Natural killer cell (primary cell): Measurements from ENCODE around the gene CERS4. TPM values are rescaled to one million over a fixed set of nuclear protein-coding genes. Genes with fewer than 3 reads are reported as not detected.
"Not testable (repeated sequence)": the region's sequence is repeated elsewhere in the genome, so short reads cannot be mapped to it uniquely, and the experiment has no call there.

ENCODE experiments used
- ATAC-seq, 3 donors: fragments of 150-1000 bp in 2 of 3; fragments of 200-7000 bp in 1 of 3; cut with Tn5 transposase; 1 replicate in 1 of 3; 2 replicates in 2 of 3; pipeline ENCODE4 v1.10.0; 2021; ENCODE audit warnings: mild to moderate bottlenecking in 2 of 3, moderate library complexity in 2 of 3
- DNase-seq, 2 donors: peaks; one replicate each; pipeline versions ENCODE4 v3.0.0 to v3.0.0-alpha.2; 2013 to 2021; ENCODE audit warnings: mixed read lengths in 1 of 2
- H3K27ac ChIP-seq: one replicate; pipeline ENCODE4 v1.5.1; 2013; ENCODE audit warnings: mild to moderate bottlenecking, low read length
- H3K27me3 ChIP-seq: one replicate; pipeline ENCODE4 v1.6.1; 2013; ENCODE audit warnings: low read length; ENCODE audit not compliant: control insufficient read depth, insufficient read depth
- H3K36me3 ChIP-seq: one replicate; pipeline ENCODE4 v1.6.1; 2013; ENCODE audit warnings: low read length; ENCODE audit not compliant: control insufficient read depth, insufficient read depth
- H3K4me1 ChIP-seq: one replicate; pipeline ENCODE4 v1.6.1; 2013; ENCODE audit warnings: low read length; ENCODE audit not compliant: control insufficient read depth, insufficient read depth
- H3K4me3 ChIP-seq: one replicate; pipeline ENCODE4 v1.5.1; 2013; ENCODE audit warnings: low read length
- H3K9me3 ChIP-seq: one replicate; pipeline ENCODE4 v1.6.1; 2013; ENCODE audit warnings: low read length; ENCODE audit not compliant: control insufficient read depth, insufficient read depth
- H3K27ac Mint-ChIP-seq, 2 donors: one replicate each; pipeline ENCODE4 v1.8.0; 2022; ENCODE audit warnings: mild to moderate bottlenecking in 2 of 2, mixed read lengths in 2 of 2, moderate library complexity in 1 of 2
- H3K27me3 Mint-ChIP-seq, 2 donors: one replicate each; pipeline ENCODE4 v1.8.0; 2022; ENCODE audit warnings: low read depth in 2 of 2, mixed read lengths in 2 of 2
- H3K36me3 Mint-ChIP-seq: one replicate; pipeline ENCODE4 v1.8.0; 2022; ENCODE audit warnings: mixed read lengths
- H3K4me1 Mint-ChIP-seq, 2 donors: one replicate each; pipeline ENCODE4 v1.8.0; 2022; ENCODE audit warnings: mixed read lengths in 2 of 2
- H3K4me3 Mint-ChIP-seq: one replicate; pipeline ENCODE4 v1.8.0; 2022; ENCODE audit warnings: mild to moderate bottlenecking, moderate library complexity, mixed read lengths
- H3K9me3 Mint-ChIP-seq, 2 donors: one replicate each; pipeline ENCODE4 v1.8.0; 2022; ENCODE audit warnings: mixed read lengths in 2 of 2
- WGBS: methylation state at CpG from one replicate; pipeline ENCODE4 v1.1.7; 2013; ENCODE audit warnings: missing lambda C conversion rate; ENCODE audit not compliant: insufficient coverage; 5-methylcytosine and 5-hydroxymethylcytosine counted together
- intact Hi-C: fragments of 100-400 bp; cut with micrococcal nuclease; formaldehyde crosslinking; loops from one replicate; pipeline ENCODE4 v1.14.2; 2022
- total RNA-seq, 4 donors: library from RNA; stranded (reverse); fragments of 120-200 nt in 1 of 4; gene quantifications; one replicate each; pipeline versions ENCODE4 v1.2.3 to v1.2.4, GENCODE V29; 2013 to 2022
- TF ChIP-seq, protein P1 (sequence below): fragments of 200-600 bp; IDR thresholded peaks from one replicate; pipeline ENCODE4 v1.8.0; 2022; ENCODE audit warnings: antibody characterized with exemption

CERS4 gene
- total RNA-seq, 3 donors from 2014 or later (not counting 1 experiment from before 2014, with no cell fraction given), result 50.0 to 70.8 (median 69.8) TPM

DNA sequence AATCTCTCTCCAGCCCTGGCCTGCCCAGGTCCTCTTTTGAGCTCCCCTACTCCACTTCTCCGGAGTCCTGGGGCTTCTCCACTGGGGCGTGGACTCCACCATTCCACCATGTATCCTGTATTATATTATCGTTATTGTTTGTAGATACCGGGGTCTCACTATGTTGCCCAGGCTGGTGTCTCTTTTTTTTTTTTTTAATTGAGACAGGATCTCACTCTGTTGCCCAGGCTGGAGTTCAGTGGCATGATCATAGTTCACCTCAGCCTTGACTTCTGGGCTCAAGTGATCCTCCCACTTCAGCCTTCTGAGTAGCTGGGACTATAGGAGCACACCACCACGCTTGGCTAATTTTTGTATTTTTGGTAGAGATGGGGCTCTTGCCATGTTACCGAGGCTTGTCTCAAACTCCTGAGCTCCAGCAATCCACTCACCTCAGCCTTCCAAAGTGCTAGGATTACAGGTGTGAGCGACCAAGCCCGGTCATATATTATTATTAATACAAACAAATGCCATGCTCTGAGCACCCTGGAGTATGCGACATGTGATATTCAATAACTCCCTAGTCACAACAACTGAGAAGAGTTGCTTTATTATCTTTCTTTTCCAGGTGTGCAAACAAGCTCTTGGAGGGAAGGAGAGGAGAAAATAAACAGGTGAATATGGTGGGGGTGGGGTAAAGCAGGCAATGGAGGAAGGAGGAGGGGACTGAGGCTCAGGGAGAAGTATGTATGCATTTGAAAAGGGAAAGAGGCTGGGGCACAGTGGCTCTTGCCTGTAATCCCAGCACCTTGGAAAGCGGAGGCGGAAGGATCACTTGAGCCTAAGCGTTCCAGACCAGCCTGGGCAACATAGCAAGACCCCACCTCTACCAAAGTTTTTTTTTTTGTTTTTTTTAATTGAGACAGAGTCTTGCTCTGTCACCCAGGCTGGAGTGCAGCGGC lies 2.8 kb upstream of the CERS4 start:
- no peaks in the 10 kb centered on the region for H3K36me3 Mint-ChIP-seq
- Histone ChIP-seq H3K27ac (no peak overlapping the region), H3K4me3 (no peak overlapping the region), H3K27me3 (no peaks in the 10 kb centered on the region), H3K9me3 (no peaks in the 10 kb centered on the region), H3K4me1 (peaks cover 27% of the 10 kb centered on the region), H3K36me3 (no peaks in the 10 kb centered on the region)
- H3K27me3 Mint-ChIP-seq, result no peaks in the 10 kb centered on the region
- DNase-seq, result no peak
- peaks cover 14 to 30% of the 10 kb centered on the region in 2 donors for H3K4me1 Mint-ChIP-seq
- TF ChIP-seq, protein P1, sequence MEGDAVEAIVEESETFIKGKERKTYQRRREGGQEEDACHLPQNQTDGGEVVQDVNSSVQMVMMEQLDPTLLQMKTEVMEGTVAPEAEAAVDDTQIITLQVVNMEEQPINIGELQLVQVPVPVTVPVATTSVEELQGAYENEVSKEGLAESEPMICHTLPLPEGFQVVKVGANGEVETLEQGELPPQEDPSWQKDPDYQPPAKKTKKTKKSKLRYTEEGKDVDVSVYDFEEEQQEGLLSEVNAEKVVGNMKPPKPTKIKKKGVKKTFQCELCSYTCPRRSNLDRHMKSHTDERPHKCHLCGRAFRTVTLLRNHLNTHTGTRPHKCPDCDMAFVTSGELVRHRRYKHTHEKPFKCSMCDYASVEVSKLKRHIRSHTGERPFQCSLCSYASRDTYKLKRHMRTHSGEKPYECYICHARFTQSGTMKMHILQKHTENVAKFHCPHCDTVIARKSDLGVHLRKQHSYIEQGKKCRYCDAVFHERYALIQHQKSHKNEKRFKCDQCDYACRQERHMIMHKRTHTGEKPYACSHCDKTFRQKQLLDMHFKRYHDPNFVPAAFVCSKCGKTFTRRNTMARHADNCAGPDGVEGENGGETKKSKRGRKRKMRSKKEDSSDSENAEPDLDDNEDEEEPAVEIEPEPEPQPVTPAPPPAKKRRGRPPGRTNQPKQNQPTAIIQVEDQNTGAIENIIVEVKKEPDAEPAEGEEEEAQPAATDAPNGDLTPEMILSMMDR, result no peak
- no peak overlapping the region for H3K27ac Mint-ChIP-seq
- 97% methylated on average over 12 of the region's 13 CpGs for whole genome bisulfite sequencing
- H3K4me3 Mint-ChIP-seq, result peak overlapping the region; percentile 50
- intact Hi-C loops, result loop anchor here (5.0 kb wide), 1 partner anchor 49 kb away; no protein-coding TSS in a partner anchor
- H3K9me3 Mint-ChIP-seq, result no peaks in the 10 kb centered on the region
- no peak for ATAC-seq

DNA sequence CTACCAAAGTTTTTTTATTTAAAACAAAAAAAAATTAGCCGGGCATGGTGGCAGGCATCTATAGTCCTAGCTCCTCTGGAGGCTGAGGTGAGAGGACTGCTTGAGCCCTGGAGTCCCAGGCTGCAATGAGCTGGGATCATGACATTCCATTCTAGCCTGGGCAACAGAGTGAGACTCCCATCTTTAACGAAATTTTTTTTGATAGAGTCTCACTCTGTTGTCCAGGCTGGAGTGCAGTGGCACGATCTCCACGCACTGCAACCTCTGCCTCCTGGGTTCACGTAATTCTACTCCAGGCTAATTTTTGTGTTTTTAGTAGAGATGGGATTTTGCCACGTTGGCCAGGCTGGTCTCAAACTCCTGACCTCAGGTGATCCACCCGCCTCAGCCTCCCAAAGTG lies 1.8 kb upstream of the CERS4 start:
- not testable (repeated sequence) for H3K27me3 ChIP-seq, H3K9me3 ChIP-seq, H3K9me3 Mint-ChIP-seq, DNase-seq, H3K27ac Mint-ChIP-seq, H3K27ac ChIP-seq, H3K4me3 ChIP-seq, H3K36me3 Mint-ChIP-seq, ATAC-seq, H3K4me3 Mint-ChIP-seq, H3K27me3 Mint-ChIP-seq, H3K36me3 ChIP-seq
- 96% methylated on average over 7 of the region's 7 CpGs for WGBS
- intact Hi-C loops, result loop anchor here (5.0 kb wide), 1 partner anchor 50 kb away; no protein-coding TSS in a partner anchor
- H3K4me1 Mint-ChIP-seq, result peaks cover 23 to 39% of the 10 kb centered on the region in 2 donors
- H3K4me1 ChIP-seq, result peaks cover 33% of the 10 kb centered on the region

DNA sequence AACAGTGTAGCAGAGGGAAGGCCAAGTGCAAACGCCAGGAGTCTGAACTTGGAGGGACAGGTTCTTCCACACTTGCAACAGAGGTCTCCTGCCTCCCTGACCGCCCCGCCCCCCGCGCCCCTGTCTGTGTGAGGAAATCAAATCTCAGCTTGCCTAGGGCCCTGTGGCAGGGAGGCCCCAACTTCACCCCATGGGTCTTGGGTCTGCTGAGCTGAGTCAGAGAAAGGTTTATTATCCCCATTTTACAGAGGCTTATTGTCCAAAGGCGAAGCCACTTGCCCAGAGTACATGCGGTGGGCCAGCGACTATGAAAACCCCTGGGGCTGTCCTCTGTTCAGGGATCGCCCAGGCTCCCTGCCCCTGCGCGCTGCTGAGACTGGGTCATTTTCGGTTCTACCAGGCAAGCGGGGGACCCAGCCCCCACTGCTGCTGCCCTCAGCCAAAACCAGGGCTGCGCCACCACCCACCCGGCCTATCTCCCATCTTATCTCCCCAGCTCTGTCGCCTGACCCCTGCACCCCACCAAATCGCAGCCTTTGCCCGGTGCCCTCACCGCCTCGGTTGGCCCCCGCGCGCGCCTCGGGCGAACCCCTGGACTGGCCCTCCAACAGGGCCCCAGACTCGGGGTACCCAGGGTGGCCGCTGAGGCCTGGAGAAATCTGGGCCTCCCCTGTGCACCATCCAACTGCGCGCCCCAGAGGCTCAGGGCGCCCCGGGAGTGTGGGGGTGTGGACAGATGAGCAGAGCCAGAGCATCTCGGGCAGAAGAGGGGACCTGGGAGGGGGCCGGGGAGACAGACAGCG lies 850 bp upstream of the CERS4 start:
- H3K4me1 ChIP-seq, result peaks cover 33% of the 10 kb centered on the region
- no peaks in the 10 kb centered on the region for H3K36me3 Mint-ChIP-seq
- H3K36me3 ChIP-seq, result peaks cover 4% of the 10 kb centered on the region
- DNase-seq (no peak), ATAC-seq (peak in 2 of 3 donors; percentile 0 to 2)
- no peaks in the 10 kb centered on the region for H3K9me3 Mint-ChIP-seq
- peak overlapping the region; percentile 82 for H3K4me3 Mint-ChIP-seq
- peak overlapping the region; percentile 56 for H3K4me3 ChIP-seq
- WGBS, result 58% methylated on average over 35 of the region's 35 CpGs
- H3K4me1 Mint-ChIP-seq, result peaks cover 24 to 42% of the 10 kb centered on the region in 2 donors
- H3K9me3 ChIP-seq, result no peaks in the 10 kb centered on the region
- no peaks in the 10 kb centered on the region for H3K27me3 Mint-ChIP-seq
- peak overlapping the region; percentile 68 to 100 for H3K27ac Mint-ChIP-seq
- intact Hi-C loops, result loop anchor here (5.0 kb wide), 1 partner anchor 51 kb away; no protein-coding TSS in a partner anchor
- TF ChIP-seq, protein P1, result no peak
- no peaks in the 10 kb centered on the region for H3K27me3 ChIP-seq
- peak overlapping the region; percentile 81 for H3K27ac ChIP-seq
